T-helper 1 cell treated with Interleukin-12 subunit alpha and Interleukin-12 subunit beta and Interleukin-4 antibody, amounts not matched to agents 30 μg/mL and 1 μg/mL, for 36 hours (primary cell): ENCODE data around the gene RAX.

ENCODE experiments used
- H3K27ac Mint-ChIP-seq: one replicate; pipeline ENCODE4 v1.8.0; 2021; ENCODE audit warnings: mild to moderate bottlenecking, mixed read lengths
- H3K27me3 Mint-ChIP-seq: one replicate; pipeline ENCODE4 v1.8.0; 2021; ENCODE audit warnings: low read depth, mixed read lengths
- H3K36me3 Mint-ChIP-seq: one replicate; pipeline ENCODE4 v1.8.0; 2021; ENCODE audit warnings: low read depth, mixed read lengths
- H3K4me1 Mint-ChIP-seq: one replicate; pipeline ENCODE4 v1.8.0; 2021; ENCODE audit warnings: low read depth, mixed read lengths
- H3K4me3 Mint-ChIP-seq: one replicate; pipeline ENCODE4 v1.8.0; 2021; ENCODE audit warnings: mild to moderate bottlenecking, moderate library complexity, mixed read lengths
- H3K9me3 Mint-ChIP-seq: one replicate; pipeline ENCODE4 v1.8.0; 2021; ENCODE audit warnings: mixed read lengths

The RAX gene

GRCh38 chr18:59272891-59273758 lies at the start of gene RAX:
Gene RAX, minus strand, starts transcription at chr18:59273454. Its CDS starts 248 bp downstream, at chr18:59273206.
- Mint-ChIP-seq H3K36me3 (no peaks in the 10 kb centered on the region), H3K27me3 (peaks cover 84% of the 10 kb centered on the region), H3K9me3 (no peaks in the 10 kb centered on the region), H3K4me3 (no peak within 1 kb of the TSS), H3K4me1 (peaks cover 16% of the 10 kb centered on the region), H3K27ac (no peak within 1 kb of the TSS)

- Mint-ChIP-seq H3K27ac (no peak within 1 kb of the TSS), H3K4me1 (no peaks in the 10 kb centered on the region), H3K36me3 (no peaks in the 10 kb centered on the region), H3K27me3 (peaks cover 39% of the 10 kb centered on the region), H3K4me3 (no peak within 1 kb of the TSS), H3K9me3 (no peaks in the 10 kb centered on the region)
These were observed 45.3 kb upstream of the RAX start, which contains the start of gene CPLX4 for GRCh38 chr18:59318460-59319050. Gene CPLX4, minus strand, starts transcription at chr18:59318649. Its CDS starts 187 bp downstream, at chr18:59318462.

- Mint-ChIP-seq H3K4me3 (no peak overlapping the region), H3K27me3 (peaks cover 66% of the 10 kb centered on the region), H3K36me3 (no peaks in the 10 kb centered on the region), H3K9me3 (no peaks in the 10 kb centered on the region), H3K4me1 (peaks cover 3% of the 10 kb centered on the region), H3K27ac (no peak overlapping the region)
These were observed 38.4 kb upstream of the RAX start for GRCh38 chr18:59311631-59312030.

- H3K27ac Mint-ChIP-seq: no peak overlapping the region
- peaks cover 60% of the 10 kb centered on the region for H3K27me3 Mint-ChIP-seq
- no peaks in the 10 kb centered on the region for H3K9me3 Mint-ChIP-seq
- H3K4me3 Mint-ChIP-seq: peak overlapping the region; percentile 64
- H3K36me3 Mint-ChIP-seq: no peaks in the 10 kb centered on the region
- H3K4me1 Mint-ChIP-seq: peaks cover 3% of the 10 kb centered on the region
These were observed 35.6 kb upstream of the RAX start for GRCh38 chr18:59308938-59309260.

GRCh38 chr18:59308248-59308937 lies 35.1 kb upstream of the RAX start:
- Mint-ChIP-seq H3K27ac (no peak overlapping the region), H3K9me3 (no peaks in the 10 kb centered on the region), H3K4me1 (peaks cover 3% of the 10 kb centered on the region), H3K4me3 (peak overlapping the region; percentile 64), H3K27me3 (peaks cover 60% of the 10 kb centered on the region), H3K36me3 (no peaks in the 10 kb centered on the region)

GRCh38 chr18:59306640-59307039 lies 33.4 kb upstream of the RAX start:
- Mint-ChIP-seq H3K27ac (no peak overlapping the region), H3K4me1 (peaks cover 3% of the 10 kb centered on the region), H3K27me3 (peaks cover 59% of the 10 kb centered on the region), H3K9me3 (no peaks in the 10 kb centered on the region), H3K4me3 (no peak overlapping the region), H3K36me3 (no peaks in the 10 kb centered on the region)

GRCh38 chr18:59305295-59305694 lies 32.0 kb upstream of the RAX start:
- peaks cover 46% of the 10 kb centered on the region for H3K27me3 Mint-ChIP-seq
- no peak overlapping the region for H3K27ac Mint-ChIP-seq

GRCh38 chr18:59303656-59304195 lies 30.5 kb upstream of the RAX start:
- H3K36me3 Mint-ChIP-seq: no peaks in the 10 kb centered on the region
- no peak overlapping the region for H3K27ac Mint-ChIP-seq
- peaks cover 3% of the 10 kb centered on the region for H3K4me1 Mint-ChIP-seq
- no peak overlapping the region for H3K4me3 Mint-ChIP-seq
- H3K27me3 Mint-ChIP-seq: peaks cover 30% of the 10 kb centered on the region
- no peaks in the 10 kb centered on the region for H3K9me3 Mint-ChIP-seq

More at GRCh38 chr18:59305295-59305694, 32.0 kb upstream of the RAX start:
- no peak overlapping the region for H3K4me3 Mint-ChIP-seq
- H3K9me3 Mint-ChIP-seq: no peaks in the 10 kb centered on the region
- H3K4me1 Mint-ChIP-seq: peaks cover 3% of the 10 kb centered on the region
- no peaks in the 10 kb centered on the region for H3K36me3 Mint-ChIP-seq

- no peaks in the 10 kb centered on the region for H3K4me1 Mint-ChIP-seq
- peaks cover 23% of the 10 kb centered on the region for H3K27me3 Mint-ChIP-seq
- no peak overlapping the region for H3K4me3 Mint-ChIP-seq
- H3K9me3 Mint-ChIP-seq: no peaks in the 10 kb centered on the region
- no peaks in the 10 kb centered on the region for H3K36me3 Mint-ChIP-seq
- H3K27ac Mint-ChIP-seq: no peak overlapping the region
These were observed 29.8 kb upstream of the RAX start for GRCh38 chr18:59303006-59303405.

- no peaks in the 10 kb centered on the region for H3K9me3 Mint-ChIP-seq
- no peaks in the 10 kb centered on the region for H3K36me3 Mint-ChIP-seq
- peaks cover 19% of the 10 kb centered on the region for H3K27me3 Mint-ChIP-seq
- no peak overlapping the region for H3K27ac Mint-ChIP-seq
- H3K4me1 Mint-ChIP-seq: no peaks in the 10 kb centered on the region
- no peak overlapping the region for H3K4me3 Mint-ChIP-seq
These were observed 28.7 kb upstream of the RAX start for GRCh38 chr18:59301929-59302328.

- H3K4me3 Mint-ChIP-seq: no peak overlapping the region
These were observed 27.5 kb upstream of the RAX start for GRCh38 chr18:59300676-59301285.

GRCh38 chr18:59298871-59299270 lies 25.6 kb upstream of the RAX start:
- Mint-ChIP-seq H3K36me3 (no peaks in the 10 kb centered on the region), H3K4me1 (no peaks in the 10 kb centered on the region), H3K27ac (no peak overlapping the region), H3K9me3 (no peaks in the 10 kb centered on the region), H3K27me3 (peaks cover 20% of the 10 kb centered on the region), H3K4me3 (no peak overlapping the region)

More at GRCh38 chr18:59300676-59301285, 27.5 kb upstream of the RAX start:
- H3K4me1 Mint-ChIP-seq: no peaks in the 10 kb centered on the region
- no peak overlapping the region for H3K27ac Mint-ChIP-seq
- H3K27me3 Mint-ChIP-seq: peaks cover 16% of the 10 kb centered on the region
- no peaks in the 10 kb centered on the region for H3K36me3 Mint-ChIP-seq
- no peaks in the 10 kb centered on the region for H3K9me3 Mint-ChIP-seq

- H3K9me3 Mint-ChIP-seq: no peaks in the 10 kb centered on the region
- no peak overlapping the region for H3K27ac Mint-ChIP-seq
- peaks cover 50% of the 10 kb centered on the region for H3K27me3 Mint-ChIP-seq
- no peaks in the 10 kb centered on the region for H3K36me3 Mint-ChIP-seq
- H3K4me3 Mint-ChIP-seq: no peak overlapping the region
- no peaks in the 10 kb centered on the region for H3K4me1 Mint-ChIP-seq
These were observed 20.1 kb upstream of the RAX start for GRCh38 chr18:59293317-59293716.

- H3K9me3 Mint-ChIP-seq: no peaks in the 10 kb centered on the region
- H3K4me3 Mint-ChIP-seq: no peak overlapping the region
- H3K27me3 Mint-ChIP-seq: peaks cover 56% of the 10 kb centered on the region
- H3K36me3 Mint-ChIP-seq: no peaks in the 10 kb centered on the region
- no peaks in the 10 kb centered on the region for H3K4me1 Mint-ChIP-seq
- no peak overlapping the region for H3K27ac Mint-ChIP-seq
These were observed 13.1 kb upstream of the RAX start for GRCh38 chr18:59286341-59286740.
